ENCODE results near the gene CELA3B.
"Not testable (repeated sequence)": the region's sequence is repeated elsewhere in the genome, so short reads cannot be mapped to it uniquely, and the experiment has no call there.

DNA sequence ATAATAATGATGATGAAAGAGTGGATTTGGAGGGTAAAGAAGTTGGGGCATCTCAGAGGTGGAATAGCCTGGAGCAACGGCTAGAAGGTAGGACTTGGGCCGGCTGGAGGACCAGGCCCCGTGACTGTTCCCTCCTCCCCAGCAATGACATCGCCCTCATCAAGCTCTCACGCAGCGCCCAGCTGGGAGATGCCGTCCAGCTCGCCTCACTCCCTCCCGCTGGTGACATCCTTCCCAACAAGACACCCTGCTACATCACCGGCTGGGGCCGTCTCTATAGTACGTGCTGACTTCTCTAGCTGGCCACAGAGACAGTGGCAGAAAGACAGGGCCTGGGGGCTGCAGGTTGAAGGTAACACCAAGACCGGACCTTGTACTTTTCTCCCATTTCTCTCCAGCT, 29.9 kb downstream of the CELA3B start:
- TF ChIP-seq, protein P1, sequence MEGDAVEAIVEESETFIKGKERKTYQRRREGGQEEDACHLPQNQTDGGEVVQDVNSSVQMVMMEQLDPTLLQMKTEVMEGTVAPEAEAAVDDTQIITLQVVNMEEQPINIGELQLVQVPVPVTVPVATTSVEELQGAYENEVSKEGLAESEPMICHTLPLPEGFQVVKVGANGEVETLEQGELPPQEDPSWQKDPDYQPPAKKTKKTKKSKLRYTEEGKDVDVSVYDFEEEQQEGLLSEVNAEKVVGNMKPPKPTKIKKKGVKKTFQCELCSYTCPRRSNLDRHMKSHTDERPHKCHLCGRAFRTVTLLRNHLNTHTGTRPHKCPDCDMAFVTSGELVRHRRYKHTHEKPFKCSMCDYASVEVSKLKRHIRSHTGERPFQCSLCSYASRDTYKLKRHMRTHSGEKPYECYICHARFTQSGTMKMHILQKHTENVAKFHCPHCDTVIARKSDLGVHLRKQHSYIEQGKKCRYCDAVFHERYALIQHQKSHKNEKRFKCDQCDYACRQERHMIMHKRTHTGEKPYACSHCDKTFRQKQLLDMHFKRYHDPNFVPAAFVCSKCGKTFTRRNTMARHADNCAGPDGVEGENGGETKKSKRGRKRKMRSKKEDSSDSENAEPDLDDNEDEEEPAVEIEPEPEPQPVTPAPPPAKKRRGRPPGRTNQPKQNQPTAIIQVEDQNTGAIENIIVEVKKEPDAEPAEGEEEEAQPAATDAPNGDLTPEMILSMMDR (IDR thresholded peaks at IDR 0.05; ENCODE audit: control extremely low read depth in 1 of 3, insufficient read depth in 1 of 3, low read depth in 1 of 3, low read length in 3 of 3): not testable (repeated sequence)
- not testable (repeated sequence) for TF ChIP-seq KDM1A (IDR thresholded peaks at IDR 0.05; ENCODE audit: borderline replicate concordance, low read length); SP1 (IDR thresholded peaks at IDR 0.05; ENCODE audit: low read depth, low read length); GABPA (IDR thresholded peaks at IDR 0.05; ENCODE audit: borderline replicate concordance, insufficient read depth, low read length); RFX5 (IDR thresholded peaks at IDR 0.05; ENCODE audit: borderline replicate concordance, low read depth, low read length); POLR2A (IDR thresholded peaks at IDR 0.05; ENCODE audit: control extremely low read depth in 1 of 2, low read depth in 2 of 2, low read length in 2 of 2); CEBPB (IDR thresholded peaks at IDR 0.05; ENCODE audit: low read depth, low read length)

Data from H1 (cell line).